NCI-H2107 treated with DMSO at 0.1 percent for 48 hours (cell line): ENCODE results near the gene EML4.
"Not testable (repeated sequence)": the region's sequence is repeated elsewhere in the genome, so short reads cannot be mapped to it uniquely, and the experiment has no call there.

Source experiments
- DNase-seq: peaks from one replicate; lab custom pipeline; 2025; ENCODE audit not compliant: unreplicated experiment; lab: John Stamatoyannopoulos, UW

Gene EML4

DNA sequence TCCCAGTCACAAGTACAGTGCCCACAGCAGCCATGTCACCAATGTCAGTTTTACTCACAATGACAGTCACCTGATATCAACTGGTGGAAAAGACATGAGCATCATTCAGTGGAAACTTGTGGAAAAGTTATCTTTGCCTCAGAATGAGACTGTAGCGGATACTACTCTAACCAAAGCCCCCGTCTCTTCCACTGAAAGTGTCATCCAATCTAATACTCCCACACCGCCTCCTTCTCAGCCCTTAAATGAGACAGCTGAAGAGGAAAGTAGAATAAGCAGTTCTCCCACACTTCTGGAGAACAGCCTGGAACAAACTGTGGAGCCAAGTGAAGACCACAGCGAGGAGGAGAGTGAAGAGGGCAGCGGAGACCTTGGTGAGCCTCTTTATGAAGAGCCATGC, 160.6 kb downstream of the EML4 start:
- DNase-seq = no peak

GRCh38 chr2:42331569-42332284, 162.6 kb downstream of the EML4 start:
- DNase-seq = no peak

DNA sequence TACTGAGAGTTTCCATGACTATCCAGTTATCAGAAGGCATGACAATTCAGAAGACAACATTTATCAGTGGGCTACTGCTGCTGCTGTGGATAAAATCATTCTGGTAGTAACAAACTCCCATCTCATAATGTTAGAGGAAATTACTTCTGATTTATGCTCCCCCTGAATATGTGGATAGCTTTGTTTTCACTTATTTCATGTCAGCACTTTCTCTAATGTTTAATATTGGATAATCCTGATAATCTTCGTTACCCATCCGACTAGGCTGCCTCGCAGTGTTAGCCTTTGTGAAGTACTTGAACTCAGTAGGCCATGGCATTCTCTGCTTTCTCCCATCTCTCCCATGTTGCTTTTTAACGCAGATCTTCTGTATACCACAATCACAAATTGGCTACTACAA, 163.4 kb downstream of the EML4 start:
- DNase-seq = no peak

DNA sequence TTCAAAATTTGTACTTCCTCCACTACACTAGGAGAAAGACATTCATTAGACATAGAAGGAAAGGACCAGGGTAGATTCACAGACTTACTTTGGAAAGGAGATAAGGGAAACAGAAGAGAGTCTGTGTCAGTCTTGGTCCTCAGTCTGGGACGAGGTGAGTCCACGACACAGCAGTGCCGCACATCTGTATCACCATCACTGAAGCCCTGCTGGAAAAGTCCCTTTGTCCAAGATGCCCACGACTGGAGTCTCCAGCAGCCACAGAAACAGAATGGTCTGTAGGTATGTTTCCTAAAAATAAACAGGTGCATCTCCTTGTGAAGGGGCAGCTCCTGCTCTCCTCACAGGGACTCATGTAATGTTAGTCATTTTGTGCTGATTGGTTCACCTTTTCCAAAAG, 164.4 kb downstream of the EML4 start:
- DNase-seq = no peak

DNA sequence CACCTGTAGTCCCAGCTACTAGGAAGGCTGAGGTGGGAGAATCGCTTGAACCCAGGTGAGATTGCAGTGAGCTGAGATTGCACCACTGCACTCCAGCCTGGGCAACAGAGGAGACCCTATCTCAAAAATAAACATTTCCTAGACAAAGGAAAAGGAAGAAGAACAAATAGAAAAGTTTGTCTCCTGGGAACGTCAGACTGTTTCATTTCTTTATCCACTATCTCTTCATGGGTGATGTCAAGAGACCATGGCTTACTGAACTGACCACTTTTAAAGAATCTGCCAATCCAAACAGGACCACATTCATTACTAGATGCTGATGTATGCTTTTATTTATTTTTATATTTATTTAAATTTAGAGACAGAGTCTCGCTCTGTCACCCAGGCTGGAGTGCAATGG, 165.1 kb downstream of the EML4 start:
- DNase-seq = no peak

- DNase-seq = not testable (repeated sequence)
These were observed 165.7 kb downstream of the EML4 start for GRCh38 chr2:42334865-42335264.

- DNase-seq = no peak
These were observed 166.5 kb downstream of the EML4 start for GRCh38 chr2:42335514-42336104.

DNA sequence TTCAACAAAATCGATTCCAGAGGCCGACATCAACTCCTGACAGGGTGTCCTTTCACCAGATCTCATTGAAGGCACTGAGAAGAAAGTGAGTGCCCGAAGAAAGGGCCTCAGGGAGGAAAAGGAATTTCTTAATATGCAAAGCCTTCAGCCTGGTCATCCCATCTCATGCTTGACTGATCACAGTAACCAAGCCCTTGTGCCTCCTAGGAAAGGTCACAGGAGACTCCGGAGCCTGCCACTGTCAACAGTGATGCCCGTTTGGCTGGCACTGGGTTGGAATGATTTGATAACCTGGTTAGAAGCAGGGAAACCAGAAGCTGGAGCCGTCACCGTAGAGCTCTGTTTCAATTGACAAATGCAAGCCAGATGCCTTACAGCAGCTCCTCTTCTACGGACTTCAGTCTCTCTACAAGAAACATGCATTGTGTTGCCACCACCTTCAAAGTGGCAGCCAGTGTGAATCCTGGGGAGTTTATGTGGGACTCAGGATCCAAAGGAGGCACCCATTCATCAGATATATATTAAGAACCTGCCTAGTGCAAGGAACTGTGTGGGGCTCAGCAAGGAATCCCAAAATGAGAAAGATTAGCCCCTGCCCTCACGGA, 167.3 kb downstream of the EML4 start:
- DNase-seq = no peak

GRCh38 chr2:42337356-42337820, 168.2 kb downstream of the EML4 start:
- DNase-seq = no peak

DNA sequence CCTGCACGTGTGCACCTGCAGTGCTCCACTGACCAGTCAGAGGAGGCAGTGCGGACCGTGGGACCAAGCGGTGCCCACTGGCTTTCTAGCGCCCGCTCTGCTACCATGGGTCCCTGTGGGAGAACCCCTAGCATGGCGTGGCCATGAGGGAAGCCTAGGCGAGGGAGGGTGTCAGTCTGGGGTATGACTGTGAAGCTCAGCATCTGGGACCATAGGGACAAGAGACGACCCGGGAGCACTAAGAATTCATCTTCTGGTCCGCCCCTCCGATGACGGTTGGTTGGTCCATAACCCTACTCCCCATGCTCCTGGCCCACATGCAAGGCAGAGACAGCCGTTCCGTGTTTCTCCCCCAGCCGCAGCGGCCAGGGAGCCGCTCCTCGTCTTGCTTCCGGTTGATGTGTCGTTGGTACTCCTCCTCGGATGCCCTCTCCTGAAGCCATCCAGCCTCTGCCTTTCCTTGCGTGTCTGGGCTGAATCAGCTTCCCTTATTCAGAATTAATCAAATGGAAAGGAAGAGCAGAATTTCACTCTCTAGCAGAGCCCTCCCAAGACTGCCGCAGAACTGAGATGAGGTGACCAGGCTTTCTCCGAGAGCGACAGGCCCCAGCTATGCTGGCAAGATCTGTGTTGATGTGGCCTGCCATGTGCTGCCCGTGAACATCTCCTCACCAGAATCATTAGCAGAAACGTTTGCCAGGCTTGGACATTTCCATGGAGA, 168.9 kb downstream of the EML4 start:
- DNase-seq = no peak

- no peak for DNase-seq
These were observed 169.5 kb downstream of the EML4 start for GRCh38 chr2:42338567-42339190.

- DNase-seq = no peak
These were observed 170.2 kb downstream of the EML4 start for GRCh38 chr2:42339191-42339912.

- no peak for DNase-seq
These were observed 171.1 kb downstream of the EML4 start for GRCh38 chr2:42340045-42340937.

DNA sequence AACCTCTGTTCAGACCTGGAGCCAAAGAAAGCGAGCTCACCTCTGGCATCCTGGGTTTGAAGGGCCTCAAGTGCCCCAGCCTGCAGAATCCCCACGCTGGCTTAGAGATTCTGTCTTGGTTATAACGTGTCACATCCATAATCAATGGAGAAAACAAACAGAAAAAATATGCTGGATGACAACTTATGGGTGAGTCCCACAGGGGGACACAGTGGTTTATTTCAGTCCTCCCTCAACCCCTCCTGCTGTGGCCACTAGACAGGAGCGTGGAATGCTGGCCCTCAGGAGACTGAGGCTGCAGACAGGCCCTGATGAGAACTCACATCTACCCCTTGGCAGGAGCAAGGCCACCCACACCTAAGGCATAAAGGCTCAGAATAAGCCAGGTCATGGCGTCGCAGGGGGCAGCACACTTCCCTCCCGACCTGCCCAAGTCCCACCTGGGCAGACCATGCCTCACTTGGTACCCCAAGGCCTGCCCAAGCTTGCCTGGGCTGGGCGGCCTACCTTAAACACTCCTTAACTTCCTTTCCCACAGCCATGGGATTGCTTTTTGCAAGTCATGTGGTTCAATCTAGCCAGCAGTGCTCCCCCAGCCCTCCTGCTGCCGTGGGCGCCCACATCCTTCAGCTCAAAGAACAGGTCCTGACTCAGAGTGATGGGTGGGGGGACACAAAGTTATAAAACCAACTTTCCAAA, 171.9 kb downstream of the EML4 start:
- no peak for DNase-seq

- DNase-seq = no peak
These were observed 173.1 kb downstream of the EML4 start for GRCh38 chr2:42342061-42342794.

GRCh38 chr2:42342795-42343241, 173.7 kb downstream of the EML4 start:
- no peak for DNase-seq

- DNase-seq = no peak
These were observed 176.8 kb downstream of the EML4 start for GRCh38 chr2:42345986-42346385.

DNA sequence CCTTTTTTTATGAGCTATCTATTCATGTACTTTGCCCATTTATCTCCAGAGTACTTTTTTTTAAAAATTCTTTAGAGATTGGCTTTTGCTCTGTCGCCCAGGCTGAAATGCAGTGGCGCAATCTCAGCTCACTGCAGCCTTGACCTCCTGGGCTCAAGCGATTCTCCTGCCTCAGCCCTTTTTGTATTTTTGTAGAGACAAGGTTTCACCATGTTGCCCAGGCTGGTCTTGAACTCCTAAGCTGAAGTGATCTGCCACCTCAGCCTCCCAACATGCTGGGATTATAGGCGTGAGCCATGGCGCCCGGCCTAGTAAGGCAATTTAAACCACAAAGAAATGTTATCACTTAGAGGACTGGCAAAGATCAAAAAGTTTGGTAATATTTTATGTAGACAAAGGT, 177.7 kb downstream of the EML4 start:
- DNase-seq = not testable (repeated sequence)
